Activated CD8-positive, alpha-beta memory T cell treated with anti-CD3 and anti-CD28 coated beads for 4 hours (primary cell): ENCODE data around the gene TEX54.
"Not testable (repeated sequence)": the region's sequence is repeated elsewhere in the genome, so short reads cannot be mapped to it uniquely, and the experiment has no call there.

Source experiments
- DNase-seq, 2 donors: peaks; one replicate each; pipeline ENCODE4 v3.0.0-alpha.2; 2020; ENCODE audit warnings: low read depth in 2 of 2

Gene TEX54

GRCh38 chr11:62832336-62833234, at the start of gene TEX54:
Gene TEX54, minus strand, starts transcription at chr11:62832841.
- DNase-seq: no peak

GRCh38 chr11:62882431-62882749, 49.7 kb upstream of the TEX54 start:
- no peak for DNase-seq

- peak; percentile 92 to 96 for DNase-seq
Measured at GRCh38 chr11:62881579-62882430, 49.2 kb upstream of the TEX54 start.

GRCh38 chr11:62880803-62881578, 48.4 kb upstream of the TEX54 start, which contains the start of gene SLC3A2:
Gene SLC3A2, plus strand, starts transcription at chr11:62880896. Its CDS starts 128 bp downstream, at chr11:62881024.
- DNase-seq: peak; percentile 77 to 79

GRCh38 chr11:62880231-62880802, 47.7 kb upstream of the TEX54 start:
- no peak for DNase-seq

- DNase-seq: no peak
Measured at GRCh38 chr11:62879235-62879978, 46.8 kb upstream of the TEX54 start.

GRCh38 chr11:62876712-62877111, 44.1 kb upstream of the TEX54 start:
- no peak for DNase-seq

GRCh38 chr11:62875698-62876478, 43.2 kb upstream of the TEX54 start:
- DNase-seq: no peak

- no peak for DNase-seq
Measured at GRCh38 chr11:62874851-62875250, 42.2 kb upstream of the TEX54 start.

GRCh38 chr11:62865635-62866034, 33.0 kb upstream of the TEX54 start:
- no peak for DNase-seq

- DNase-seq: no peak
Measured at GRCh38 chr11:62863687-62864335, 31.2 kb upstream of the TEX54 start.

- DNase-seq: not testable (repeated sequence)
Measured at GRCh38 chr11:62861564-62862192, 29.0 kb upstream of the TEX54 start.

GRCh38 chr11:62860835-62861563, 28.4 kb upstream of the TEX54 start:
- DNase-seq: no peak

GRCh38 chr11:62859281-62859703, 26.7 kb upstream of the TEX54 start:
- DNase-seq: not testable (repeated sequence)

GRCh38 chr11:62858201-62858600, 25.6 kb upstream of the TEX54 start:
- DNase-seq: no peak

GRCh38 chr11:62857541-62857982, 24.9 kb upstream of the TEX54 start:
- DNase-seq: no peak

GRCh38 chr11:62856333-62856895, 23.8 kb upstream of the TEX54 start:
- DNase-seq: no peak
